ENCODE measurements around the gene TMEM131. TPM values are rescaled to one million over a fixed set of nuclear protein-coding genes. Genes with fewer than 3 reads are reported as not detected.

TMEM131 gene
- total RNA-seq, 4 donors from 2014 or later, result 39.0 to 58.5 (median 41.3) TPM

- WGBS, 2 donors, result 84 to 86% methylated on average over 8 of the region's 8 CpGs
- Histone ChIP-seq H3K27me3 (no peaks in the 10 kb centered on the region), H3K27ac (no peak overlapping the region), H3K9me3 (no peaks in the 10 kb centered on the region), H3K36me3 (no peaks in the 10 kb centered on the region), H3K4me1 (no peaks in the 10 kb centered on the region), H3K4me3 (no peak overlapping the region)
- DNase-seq (ENCODE audit: low spot score in 2 of 2), result no peak
- TF ChIP-seq CTCF (IDR thresholded peaks at IDR 0.05) (no peak), EP300 (IDR thresholded peaks at IDR 0.05) (no peak)
These were observed 287.1 kb downstream of the TMEM131 start for GRCh38 chr2:97708608-97709007.

GRCh38 chr2:97708048-97708380, 287.7 kb downstream of the TMEM131 start:
- TF ChIP-seq CTCF (IDR thresholded peaks at IDR 0.05), result no peak
- TF ChIP-seq EP300 (IDR thresholded peaks at IDR 0.05), result no peak
- TF ChIP-seq POLR2A (IDR thresholded peaks at IDR 0.05), result no peak
- H3K27me3 ChIP-seq, result no peaks in the 10 kb centered on the region
- no peak for DNase-seq (ENCODE audit: low spot score in 2 of 2)
- H3K9me3 ChIP-seq, result no peaks in the 10 kb centered on the region
- H3K4me3 ChIP-seq, result no peak overlapping the region
- H3K36me3 ChIP-seq, result no peaks in the 10 kb centered on the region
- no peak overlapping the region for H3K27ac ChIP-seq
- H3K4me1 ChIP-seq, result no peaks in the 10 kb centered on the region
- WGBS, 2 donors, result 59 to 81% methylated on average over 4 of the region's 4 CpGs

- 82 to 83% methylated on average over 9 to 10 of the region's 11 CpGs for WGBS, 2 donors
- H3K4me3 ChIP-seq, result no peak overlapping the region
- no peaks in the 10 kb centered on the region for H3K27me3 ChIP-seq
- H3K4me1 ChIP-seq, result no peaks in the 10 kb centered on the region
- no peaks in the 10 kb centered on the region for H3K9me3 ChIP-seq
- no peak for TF ChIP-seq EP300 (IDR thresholded peaks at IDR 0.05)
- no peak for TF ChIP-seq POLR2A (IDR thresholded peaks at IDR 0.05)
- H3K36me3 ChIP-seq, result no peaks in the 10 kb centered on the region
- DNase-seq (ENCODE audit: low spot score in 2 of 2), result no peak
- no peak overlapping the region for H3K27ac ChIP-seq
These were observed 288.2 kb downstream of the TMEM131 start for GRCh38 chr2:97707362-97708047.

GRCh38 chr2:97706708-97707345, 288.9 kb downstream of the TMEM131 start:
- Histone ChIP-seq H3K27ac (no peak overlapping the region), H3K9me3 (no peaks in the 10 kb centered on the region), H3K27me3 (no peaks in the 10 kb centered on the region), H3K4me3 (no peak overlapping the region), H3K4me1 (no peaks in the 10 kb centered on the region), H3K36me3 (no peaks in the 10 kb centered on the region)
- no peak for DNase-seq (ENCODE audit: low spot score in 2 of 2)
- TF ChIP-seq EP300 (IDR thresholded peaks at IDR 0.05), result no peak
- TF ChIP-seq CTCF (IDR thresholded peaks at IDR 0.05), result no peak
- TF ChIP-seq POLR2A (IDR thresholded peaks at IDR 0.05), result no peak
- WGBS, 2 donors, result 62 to 69% methylated on average over 11 of the region's 11 CpGs

Small RNAs within 50 kb of the gene (small RNA-seq; reads per million reads assigned to genes)
- gene HMGN1P36 (not detected), gene RNU7-96P (not detected)

Other genes with a start within 250 kb of the TMEM131 start
- 1 to 10 TPM in 2 of 4 donors, under 1 TPM in 1, not detected in 1; 0.30 to 6.1 (median 2.5) TPM for gene VWA3B, start 91.2 kb upstream of the TMEM131 start, total RNA-seq